EL (cell line): Measurements from ENCODE around the gene ZNF613.
"Not testable (repeated sequence)": the region's sequence is repeated elsewhere in the genome, so short reads cannot be mapped to it uniquely, and the experiment has no call there.

Experiments
- DNase-seq: peaks from one replicate; pipeline ENCODE4 v3.0.0-alpha.2; 2016

The ZNF613 gene

GRCh38 chr19:51926784-51927741, at the start of gene ZNF613:
TSS of gene ZNF613 (plus strand) at chr19:51927472. CDS start at chr19:51936221, 8,749 bp downstream.
- DNase-seq, result peak; percentile 90

DNA sequence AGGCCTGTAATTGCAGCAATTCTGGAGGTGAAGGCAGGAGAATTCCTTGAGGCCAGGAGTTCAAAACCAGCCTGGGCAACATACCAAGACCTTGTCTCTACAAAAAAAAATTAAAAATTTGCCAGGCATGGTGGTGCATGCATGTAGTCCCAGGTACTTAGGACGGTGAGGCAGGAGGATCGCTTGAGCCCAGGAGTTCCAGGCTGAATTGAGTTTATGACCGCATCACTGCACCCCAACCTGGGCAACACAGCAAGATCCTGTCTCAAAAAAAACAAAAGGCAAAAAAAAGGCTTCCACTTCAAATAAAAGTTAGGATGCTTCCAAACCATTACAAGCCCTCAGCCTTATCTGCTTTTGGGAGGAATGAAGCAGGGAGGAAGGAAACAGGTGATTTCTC, 44.8 kb upstream of the ZNF613 start:
- no peak for DNase-seq

DNA sequence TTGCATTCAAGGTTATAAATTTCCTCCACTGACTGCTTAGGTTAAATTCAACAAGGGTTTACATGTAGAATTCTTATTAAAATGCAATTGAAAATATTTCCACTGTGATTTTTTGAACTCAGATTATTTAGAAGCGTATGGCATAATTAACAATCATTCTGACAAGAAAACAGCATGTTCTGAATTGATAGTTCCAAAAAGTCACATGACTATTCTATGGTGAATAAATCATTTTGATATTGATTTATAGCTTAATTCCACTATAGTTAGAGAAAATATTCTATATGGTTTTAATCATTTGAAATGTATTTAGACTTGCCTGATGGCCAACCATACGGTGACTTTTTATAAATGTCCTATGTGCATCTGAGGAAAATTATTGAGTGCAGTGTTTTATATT, 42.6 kb upstream of the ZNF613 start:
- no peak for DNase-seq

GRCh38 chr19:51887522-51888498, 39.5 kb upstream of the ZNF613 start, which contains the start of gene ZNF577:
TSS of gene ZNF577 (minus strand) at chr19:51887951. CDS start at chr19:51880382, 7,569 bp downstream.
- DNase-seq, result peak; percentile 90

DNA sequence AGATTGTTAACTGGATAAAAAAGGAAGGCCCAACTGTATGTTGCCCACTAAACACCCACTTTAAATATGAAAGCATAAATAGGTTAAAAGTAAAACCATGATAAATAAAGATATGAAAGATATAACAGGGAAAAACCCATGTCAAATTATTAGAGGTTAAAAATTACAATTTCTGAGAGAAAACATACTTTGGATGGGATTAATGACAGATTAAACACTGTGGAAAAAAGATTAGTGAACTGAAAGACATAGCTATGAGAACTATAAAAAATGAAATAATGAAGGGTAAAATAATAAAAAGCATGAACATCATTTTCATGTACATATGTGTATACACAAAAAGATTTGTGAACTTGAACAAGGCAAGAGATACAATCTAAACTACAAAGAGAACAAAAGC, 37.3 kb upstream of the ZNF613 start:
- no peak for DNase-seq

- DNase-seq, result no peak
These were observed 36.0 kb upstream of the ZNF613 start for GRCh38 chr19:51891193-51891747.

DNA sequence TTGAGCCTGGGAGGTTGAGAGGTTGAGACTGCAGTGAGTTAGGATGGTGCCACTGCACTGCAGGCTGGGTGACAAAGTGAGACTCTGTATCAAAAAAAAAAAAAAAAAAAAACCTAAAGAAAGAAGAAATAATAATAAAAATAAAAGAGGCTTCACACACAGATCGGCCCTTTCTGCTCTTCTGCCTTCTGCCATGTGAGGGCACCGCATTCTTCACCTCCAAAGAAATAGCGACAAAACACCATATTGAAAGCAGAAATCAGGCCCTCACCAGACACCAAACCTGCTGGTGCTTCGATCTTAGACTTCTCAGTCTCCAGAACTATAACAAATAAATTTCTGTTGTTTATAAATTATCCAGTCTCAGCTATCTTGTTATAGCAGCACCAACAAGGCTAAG, 25.4 kb upstream of the ZNF613 start:
- no peak for DNase-seq

DNA sequence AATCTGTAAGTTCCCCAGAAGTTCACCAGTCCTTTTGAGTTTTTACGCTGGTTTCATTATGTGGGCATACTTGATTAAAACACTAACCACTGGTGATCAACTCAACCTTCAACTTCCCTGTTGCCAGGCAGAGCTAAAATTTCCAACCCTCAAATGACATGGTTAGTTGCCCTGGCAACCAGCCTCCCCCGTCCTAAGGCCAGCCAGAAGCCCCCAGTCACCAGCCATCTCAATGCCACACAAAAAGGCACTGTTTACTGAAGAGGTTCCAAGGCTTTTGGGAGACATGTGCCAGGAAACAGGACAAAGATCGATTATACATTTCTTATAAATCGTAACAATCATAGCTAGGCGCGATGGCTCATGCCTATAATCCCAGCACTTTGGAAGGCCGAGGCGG, 24.1 kb upstream of the ZNF613 start:
- DNase-seq, result no peak

DNA sequence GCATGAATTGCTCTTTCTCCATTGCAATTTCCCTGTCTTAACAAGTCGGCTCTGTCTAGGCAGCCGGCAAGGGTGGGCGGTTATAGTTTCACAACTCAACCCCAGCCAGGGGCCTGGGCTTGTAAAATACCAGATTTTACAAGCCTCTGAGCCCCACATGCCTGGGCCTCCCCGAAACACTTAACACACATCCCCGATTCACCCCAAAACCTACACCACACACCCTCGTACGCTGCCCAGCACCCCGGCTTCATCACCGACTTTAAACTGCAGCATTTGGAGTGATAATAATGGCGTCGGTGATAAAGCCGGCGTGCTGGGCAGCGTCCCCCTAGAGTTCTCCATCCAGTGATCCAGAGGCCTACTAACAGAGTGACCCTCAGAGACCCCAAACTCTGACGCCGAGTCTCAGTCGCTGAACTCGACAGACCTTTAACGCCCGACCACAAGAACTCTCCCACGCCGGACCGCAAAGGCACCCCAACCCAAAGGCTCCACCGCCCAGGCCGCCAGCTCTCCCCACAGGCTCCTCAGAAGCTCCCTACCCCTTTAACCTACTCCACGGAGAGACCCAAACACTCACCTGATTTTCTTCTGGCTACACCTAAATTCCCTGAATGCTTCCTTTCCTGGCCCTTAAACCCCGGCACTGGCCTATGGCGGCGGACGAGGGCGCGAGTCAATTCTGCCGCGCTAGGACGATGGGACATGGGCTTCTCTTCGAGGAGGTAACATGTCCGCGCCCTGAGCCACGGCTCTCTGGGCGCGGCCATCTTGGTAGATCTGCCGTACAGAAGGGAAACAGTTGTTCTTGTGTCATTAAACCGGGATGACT, 22.7 kb upstream of the ZNF613 start, which contains the start of gene ZNF649:
ZNF649 (minus strand) TSS at position 687 of the 835 bp plus-strand sequence. CDS start 4,910 bp downstream, outside the sequence.
- peak; percentile 87 for DNase-seq

GRCh38 chr19:51905206-51905605, 22.1 kb upstream of the ZNF613 start:
- no peak for DNase-seq

- DNase-seq, result not testable (repeated sequence)
These were observed 21.6 kb upstream of the ZNF613 start for GRCh38 chr19:51905639-51906038.

DNA sequence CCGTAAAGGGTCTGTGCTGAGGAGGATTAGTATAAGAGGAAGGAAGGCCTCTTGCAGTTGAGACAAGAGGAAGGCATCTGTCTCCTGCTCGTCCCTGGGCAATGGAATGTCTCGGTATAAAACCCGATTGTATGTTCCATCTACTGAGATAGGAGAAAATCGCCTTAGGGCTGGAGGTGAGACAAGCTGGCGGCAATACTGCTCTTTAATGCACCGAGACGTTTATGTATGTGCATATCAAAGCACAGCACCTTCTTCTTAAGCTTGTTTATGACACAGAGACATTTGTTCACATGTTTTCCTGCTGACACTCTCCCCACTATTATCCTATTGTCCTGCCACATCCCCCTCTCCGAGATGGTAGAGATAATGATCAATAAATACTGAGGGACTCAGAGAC, 21.2 kb upstream of the ZNF613 start:
- DNase-seq, result not testable (repeated sequence)

- not testable (repeated sequence) for DNase-seq
These were observed 19.3 kb upstream of the ZNF613 start for GRCh38 chr19:51907981-51908380.

- DNase-seq, result no peak
These were observed 11.9 kb upstream of the ZNF613 start for GRCh38 chr19:51915324-51915867.

DNA sequence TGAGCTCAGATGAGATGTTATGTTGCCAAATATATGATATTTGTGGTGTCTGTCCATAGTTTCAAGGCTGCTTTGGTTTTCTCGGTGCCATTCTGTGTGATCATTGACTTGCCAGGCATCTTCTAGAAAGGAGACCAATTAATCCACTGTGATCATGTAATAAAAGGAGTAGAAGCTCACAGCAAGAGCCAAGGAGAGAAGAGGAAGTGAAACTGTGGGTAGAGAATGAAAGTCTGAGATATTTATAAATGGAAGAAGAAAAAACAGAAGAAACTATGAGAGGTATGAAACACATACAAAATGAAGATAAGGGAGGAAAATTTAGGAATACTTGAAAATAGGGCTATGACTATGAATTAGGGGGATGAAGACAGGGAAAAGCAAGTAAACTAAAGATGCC, 11.1 kb upstream of the ZNF613 start:
- DNase-seq, result no peak

DNA sequence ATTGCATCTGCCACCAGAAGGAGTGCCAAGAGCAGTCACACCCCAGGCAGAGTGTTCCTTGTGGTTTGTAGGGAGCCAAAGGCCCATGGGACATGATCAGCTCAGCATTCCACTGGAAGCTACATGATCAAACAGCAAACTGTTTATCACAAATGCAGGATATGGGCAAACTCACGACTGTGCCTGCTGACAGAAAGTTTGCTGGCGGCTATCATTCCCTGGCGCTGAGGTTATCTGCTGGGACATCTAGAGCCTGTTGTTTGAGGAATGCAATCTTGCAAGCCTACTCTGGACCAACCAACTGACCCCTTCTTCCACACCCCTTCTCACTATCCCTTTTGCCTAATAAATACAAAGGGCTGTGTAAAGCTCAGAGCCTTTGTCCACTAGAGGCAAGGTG, 7.7 kb upstream of the ZNF613 start:
- DNase-seq, result no peak

DNA sequence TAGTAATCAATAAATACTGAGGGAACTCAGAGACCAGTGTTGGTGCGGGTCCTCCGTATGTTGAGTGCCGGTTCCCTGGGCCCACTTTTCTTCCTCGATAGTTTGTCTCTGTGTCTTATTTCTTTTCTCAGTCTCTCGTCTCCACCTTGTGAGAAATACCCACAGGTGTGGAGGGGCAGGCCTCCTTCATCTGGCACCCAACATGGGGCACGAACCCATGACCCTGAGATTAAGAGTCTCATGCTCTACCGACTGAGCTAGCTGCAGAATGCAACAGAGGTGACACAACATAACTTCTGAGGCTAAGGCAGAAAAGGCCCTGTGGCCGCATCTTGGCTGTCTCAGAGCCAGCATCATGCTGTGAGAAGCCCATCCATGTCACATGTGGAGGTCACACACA, 5.3 kb upstream of the ZNF613 start:
- DNase-seq, result no peak

DNA sequence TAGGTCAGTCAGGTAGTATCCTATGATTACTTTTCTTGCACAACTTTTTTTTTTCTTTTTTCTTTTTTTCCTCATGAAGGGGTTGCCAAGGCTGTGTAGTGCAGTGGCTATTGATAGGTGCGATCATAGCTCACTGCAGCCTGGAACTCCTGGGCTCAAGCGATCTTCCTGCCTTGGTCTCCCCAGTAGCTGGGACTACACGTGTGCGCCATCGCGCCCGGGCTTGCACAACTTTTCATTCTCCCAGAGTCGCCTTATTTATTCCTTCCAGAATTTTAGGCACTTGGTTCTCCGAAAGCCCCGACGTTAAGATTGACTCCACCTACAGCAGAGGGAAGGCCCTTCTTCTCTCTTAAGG, 867 bp upstream of the ZNF613 start:
- no peak for DNase-seq

- DNase-seq, result no peak
These were observed 587 bp downstream of the ZNF613 start for GRCh38 chr19:51927859-51928258.

- DNase-seq, result no peak
These were observed 4.6 kb downstream of the ZNF613 start for GRCh38 chr19:51931921-51932320.

DNA sequence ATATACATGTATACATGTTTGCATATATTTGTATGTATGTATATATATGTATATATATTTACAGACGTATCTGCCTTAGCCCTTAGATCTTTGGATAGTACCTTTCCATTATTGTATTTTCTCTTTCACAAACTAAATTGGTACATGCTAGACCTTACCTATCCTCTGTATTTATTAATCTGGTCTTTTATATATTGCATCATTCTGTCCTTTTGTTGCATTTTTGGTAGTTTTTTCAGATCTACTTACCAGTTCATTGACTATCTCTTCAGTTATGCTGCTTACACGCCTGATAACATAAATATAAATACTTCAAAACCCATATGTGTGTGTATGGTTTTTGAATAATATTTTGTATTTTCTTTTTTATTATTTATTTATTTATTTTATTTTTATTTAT, 11.7 kb downstream of the ZNF613 start:
- no peak for DNase-seq
